ENCODE measurements around the gene RNF112. TPM values are rescaled to one million over a fixed set of nuclear protein-coding genes. Genes with fewer than 3 reads are reported as not detected.

Gene RNF112
- polyA plus RNA-seq, 3 donors = 0.57 TPM; not detected in 2

GRCh38 chr17:19365833-19366636 is 45.0 kb upstream of the RNF112 start:
- Mint-ChIP-seq H3K4me3 (no peak overlapping the region), H3K27me3 (ENCODE audit: low read depth in 3 of 3) (peaks cover 12 to 41% (median 41%) of the 10 kb centered on the region in 3 donors), H3K9me3 (no peaks in the 10 kb centered on the region), H3K36me3 (peaks cover 0 to 9% of the 10 kb centered on the region in 2 donors), H3K4me1 (peaks cover 47% of the 10 kb centered on the region), H3K27ac (peak overlapping the region in 4 of 7 donors; percentile 55 to 82 (median 72))
- Histone ChIP-seq H3K27me3 (ENCODE audit: control insufficient read depth in 2 of 2, insufficient read depth in 2 of 2, low read length in 2 of 2) (peaks cover 0 to 21% of the 10 kb centered on the region in 2 donors), H3K9ac (ENCODE audit: insufficient read depth, low read length, poor library complexity, severe bottlenecking) (no peak overlapping the region), H3K79me2 (ENCODE audit: insufficient read depth, low read length) (no peaks in the 10 kb centered on the region), H3K4me1 (ENCODE audit: control insufficient read depth in 1 of 2, insufficient read depth in 2 of 2, low read length in 2 of 2) (peaks cover 41 to 47% of the 10 kb centered on the region in 2 donors), H3K27ac (ENCODE audit: low read depth in 1 of 2, low read length in 2 of 2) (no peak overlapping the region), H3K9me3 (replicated peaks in 1 of 2; ENCODE audit: control insufficient read depth in 1 of 2, insufficient read depth in 1 of 2, low read length in 2 of 2) (no peaks in the 10 kb centered on the region), H3K36me3 (replicated peaks in 1 of 2; ENCODE audit: control insufficient read depth in 1 of 2, insufficient read depth in 2 of 2, low read length in 2 of 2) (no peaks in the 10 kb centered on the region), H3K4me3 (replicated peaks in 1 of 3; ENCODE audit: low read depth in 2 of 3, low read length in 3 of 3) (no peak overlapping the region), H4K20me1 (ENCODE audit: insufficient read depth, low read length) (no peaks in the 10 kb centered on the region), H3K4me2 (replicated peaks; ENCODE audit: extremely low read depth, low read length, poor library complexity, severe bottlenecking) (no peak overlapping the region), H2AFZ (ENCODE audit: insufficient read depth, low read depth, low read length, poor library complexity, severe bottlenecking) (no peak overlapping the region)
- 95% methylated on average over 8 of the region's 9 CpGs for WGBS (ENCODE audit: insufficient coverage)
- DNase-seq = no peak
- intact Hi-C loops (cut with micrococcal nuclease) = loop anchor here (5.0 to 10.0 kb wide), 3 partner anchors 36 to 279 kb away; partner anchors contain the start of genes ALDH3A2 (in 2 of the 2) and RNF112 (in 1 of the 2)
- no peak for TF ChIP-seq CTCF (IDR thresholded peaks at IDR 0.05)

GRCh38 chr17:19366637-19366972 is 44.4 kb upstream of the RNF112 start:
- H4K20me1 ChIP-seq (ENCODE audit: insufficient read depth, low read length) = no peaks in the 10 kb centered on the region
- no peaks in the 10 kb centered on the region for H3K79me2 ChIP-seq (ENCODE audit: insufficient read depth, low read length)
- H3K36me3 ChIP-seq (replicated peaks in 1 of 2; ENCODE audit: control insufficient read depth in 1 of 2, insufficient read depth in 2 of 2, low read length in 2 of 2) = no peaks in the 10 kb centered on the region
- H3K9ac ChIP-seq (ENCODE audit: insufficient read depth, low read length, poor library complexity, severe bottlenecking) = no peak overlapping the region
- Mint-ChIP-seq H3K27ac (peak overlapping the region in 2 of 7 donors; percentile 55 to 79), H3K4me3 (peak overlapping the region in 1 of 2 donors; percentile 39), H3K9me3 (no peaks in the 10 kb centered on the region), H3K36me3 (peaks cover 0 to 11% of the 10 kb centered on the region in 2 donors), H3K27me3 (ENCODE audit: low read depth in 3 of 3) (peaks cover 12 to 37% (median 37%) of the 10 kb centered on the region in 3 donors), H3K4me1 (peaks cover 53% of the 10 kb centered on the region)
- H3K27ac ChIP-seq (ENCODE audit: low read depth in 1 of 2, low read length in 2 of 2) = no peak overlapping the region
- no peak overlapping the region for H3K4me2 ChIP-seq (replicated peaks; ENCODE audit: extremely low read depth, low read length, poor library complexity, severe bottlenecking)
- no peaks in the 10 kb centered on the region for H3K9me3 ChIP-seq (replicated peaks in 1 of 2; ENCODE audit: control insufficient read depth in 1 of 2, insufficient read depth in 1 of 2, low read length in 2 of 2)
- no peak for DNase-seq
- intact Hi-C loops (cut with micrococcal nuclease) = loop anchor here (5.0 to 10.0 kb wide), 3 partner anchors 36 to 278 kb away; partner anchors contain the start of genes ALDH3A2 (in 2 of the 2) and RNF112 (in 1 of the 2)
- H2AFZ ChIP-seq (ENCODE audit: insufficient read depth, low read depth, low read length, poor library complexity, severe bottlenecking) = no peak overlapping the region
- no peak for TF ChIP-seq CTCF (IDR thresholded peaks at IDR 0.05)
- peaks cover 46 to 53% of the 10 kb centered on the region in 2 donors for H3K4me1 ChIP-seq (ENCODE audit: control insufficient read depth in 1 of 2, insufficient read depth in 2 of 2, low read length in 2 of 2)
- H3K27me3 ChIP-seq (ENCODE audit: control insufficient read depth in 2 of 2, insufficient read depth in 2 of 2, low read length in 2 of 2) = peaks cover 0 to 16% of the 10 kb centered on the region in 2 donors
- 93% methylated on average over 4 of the region's 5 CpGs for WGBS (ENCODE audit: insufficient coverage)
- H3K4me3 ChIP-seq (replicated peaks in 1 of 3; ENCODE audit: low read depth in 2 of 3, low read length in 3 of 3) = no peak overlapping the region
